IPS-20b (cell line): ENCODE results near the gene EPS8L3.
A peak's percentile ranks its signal among the peaks of the same experiment; 100 is the strongest.
"Not testable (repeated sequence)": the region's sequence is repeated elsewhere in the genome, so short reads cannot be mapped to it uniquely, and the experiment has no call there.

Experiments
- H3K27ac ChIP-seq: one replicate; pipeline ENCODE4 v1.5.1; 2013; ENCODE audit warnings: low read length
- H3K27me3 ChIP-seq: 2 replicates; pipeline ENCODE4 v1.6.1; 2013; ENCODE audit warnings: mild to moderate bottlenecking, low read length, inconsistent platforms; ENCODE audit not compliant: insufficient read depth
- H3K36me3 ChIP-seq: 2 replicates; pipeline ENCODE4 v1.6.1; 2013; ENCODE audit warnings: low read depth, mild to moderate bottlenecking, inconsistent platforms, low read length, moderate library complexity; ENCODE audit not compliant: insufficient read depth
- H3K4me1 ChIP-seq: 2 replicates; pipeline ENCODE4 v1.6.1; 2013; ENCODE audit warnings: mild to moderate bottlenecking, control low read depth, inconsistent platforms, low read length, moderate library complexity; ENCODE audit not compliant: insufficient read depth
- H3K4me3 ChIP-seq: 2 replicates; pipeline ENCODE4 v1.5.1; 2013; ENCODE audit warnings: mild to moderate bottlenecking, low read length, inconsistent platforms
- H3K9ac ChIP-seq: 2 replicates; pipeline ENCODE4 v1.6.1; 2013; ENCODE audit warnings: low read depth, mild to moderate bottlenecking, inconsistent platforms, low read length, moderate library complexity
- H3K9me3 ChIP-seq: 2 replicates; pipeline ENCODE4 v1.6.1; 2013; ENCODE audit warnings: mild to moderate bottlenecking, low read depth, low read length, inconsistent platforms; ENCODE audit not compliant: insufficient read depth

EPS8L3 gene

GRCh38 chr1:109802136-109802900 is 38.6 kb upstream of the EPS8L3 start:
- no peaks in the 10 kb centered on the region for H3K36me3 ChIP-seq
- H3K27me3 ChIP-seq: no peaks in the 10 kb centered on the region
- H3K9ac ChIP-seq: no peak overlapping the region; the same call in 1 of the 2 replicates
- no peaks in the 10 kb centered on the region for H3K4me1 ChIP-seq
- no peak overlapping the region for H3K27ac ChIP-seq
- H3K4me3 ChIP-seq: no peak overlapping the region
- no peaks in the 10 kb centered on the region for H3K9me3 ChIP-seq

- Histone ChIP-seq H3K9ac (no peak overlapping the region), H3K27ac (no peak overlapping the region), H3K4me3 (no peak overlapping the region), H3K4me1 (no peaks in the 10 kb centered on the region), H3K27me3 (no peaks in the 10 kb centered on the region), H3K36me3 (no peaks in the 10 kb centered on the region), H3K9me3 (no peaks in the 10 kb centered on the region)
Observed at GRCh38 chr1:109801791-109802135, 38.0 kb upstream of the EPS8L3 start.

GRCh38 chr1:109800291-109800690 is 36.6 kb upstream of the EPS8L3 start:
- Histone ChIP-seq H3K9ac (no peak overlapping the region), H3K4me1 (no peaks in the 10 kb centered on the region), H3K36me3 (no peaks in the 10 kb centered on the region), H3K27ac (no peak overlapping the region), H3K9me3 (no peaks in the 10 kb centered on the region), H3K4me3 (no peak overlapping the region), H3K27me3 (no peaks in the 10 kb centered on the region)

DNA sequence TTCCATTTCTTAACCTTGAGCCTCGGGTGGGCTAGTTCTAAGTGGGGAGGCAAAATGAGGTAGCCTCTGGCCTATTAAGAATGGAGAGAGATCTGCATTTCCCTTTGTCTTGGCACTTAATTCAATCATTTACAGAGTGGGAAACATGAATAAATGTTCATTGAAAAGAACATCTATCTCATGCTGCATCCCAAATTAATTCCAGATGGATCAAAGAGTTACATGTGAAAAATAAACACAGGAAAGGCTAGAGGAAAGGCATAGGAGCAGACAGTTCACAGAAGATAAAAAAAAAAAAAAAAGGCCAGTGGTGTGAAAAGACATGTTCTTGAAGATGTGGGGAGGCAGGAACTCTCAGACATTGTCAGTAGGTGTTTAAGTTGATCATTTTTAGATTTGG is 35.7 kb upstream of the EPS8L3 start:
- H3K4me3 ChIP-seq: no peak overlapping the region
- H3K27me3 ChIP-seq: no peaks in the 10 kb centered on the region
- no peaks in the 10 kb centered on the region for H3K9me3 ChIP-seq
- no peak overlapping the region for H3K9ac ChIP-seq
- no peak overlapping the region for H3K27ac ChIP-seq
- H3K4me1 ChIP-seq: no peaks in the 10 kb centered on the region
- no peaks in the 10 kb centered on the region for H3K36me3 ChIP-seq

- not testable (repeated sequence) for H3K9me3 ChIP-seq, H3K36me3 ChIP-seq, H3K4me1 ChIP-seq, H3K4me3 ChIP-seq, H3K27ac ChIP-seq, H3K9ac ChIP-seq, H3K27me3 ChIP-seq
Observed at GRCh38 chr1:109797303-109797595, 33.5 kb upstream of the EPS8L3 start.

- no peaks in the 10 kb centered on the region for H3K9me3 ChIP-seq
- H3K27me3 ChIP-seq: no peaks in the 10 kb centered on the region
- no peak overlapping the region for H3K27ac ChIP-seq
- no peak overlapping the region for H3K4me3 ChIP-seq
- no peak overlapping the region for H3K9ac ChIP-seq
- no peaks in the 10 kb centered on the region for H3K36me3 ChIP-seq
- H3K4me1 ChIP-seq: peaks cover 8% of the 10 kb centered on the region; the same call in 1 of the 2 replicates
Observed at GRCh38 chr1:109796484-109797302, 33.0 kb upstream of the EPS8L3 start.

- Histone ChIP-seq H3K36me3 (no peaks in the 10 kb centered on the region), H3K4me1 (peaks cover 15% of the 10 kb centered on the region; the same call in 1 of the 2 replicates), H3K27ac (no peak overlapping the region), H3K4me3 (no peak overlapping the region), H3K9me3 (no peaks in the 10 kb centered on the region), H3K27me3 (no peaks in the 10 kb centered on the region), H3K9ac (no peak overlapping the region)
Observed at GRCh38 chr1:109794319-109795132, 30.8 kb upstream of the EPS8L3 start.

DNA sequence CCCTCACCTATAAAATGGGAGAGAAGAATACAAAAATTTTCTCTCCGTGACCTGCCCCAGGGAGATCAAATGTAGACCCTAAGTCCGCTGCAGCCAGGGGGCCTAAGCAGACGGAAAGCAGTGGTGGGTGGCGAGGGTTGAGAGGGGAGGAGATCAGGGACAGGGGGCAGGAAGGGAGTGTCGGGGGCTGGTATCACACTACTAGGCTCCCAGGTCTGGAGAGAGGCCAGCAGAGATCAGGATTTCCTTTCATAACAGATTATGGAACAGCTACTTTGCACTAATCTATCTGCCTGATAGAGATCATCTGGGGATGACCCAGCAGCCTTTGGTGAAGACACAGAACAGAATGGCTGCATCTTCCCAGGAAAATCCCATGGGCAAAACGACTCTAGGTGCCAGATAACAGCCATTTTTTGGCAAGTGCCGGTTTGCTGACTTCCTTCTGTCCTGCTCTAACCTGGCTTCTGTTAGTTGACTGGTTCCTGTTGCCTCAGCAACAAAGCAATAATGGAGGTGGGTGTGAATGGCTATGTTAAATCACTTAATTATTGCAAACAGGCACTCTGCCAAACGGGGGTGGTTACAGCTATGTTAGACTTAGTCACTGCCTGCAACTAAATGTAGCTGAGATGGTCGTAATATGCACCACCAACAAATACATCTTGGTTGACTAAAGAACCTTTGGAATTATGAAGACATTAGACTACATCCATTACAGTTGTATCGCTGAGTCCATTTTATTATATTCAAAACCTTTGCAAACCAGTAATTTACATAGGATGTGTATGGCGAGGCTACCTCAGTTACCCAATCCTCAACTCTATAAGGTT is 30.0 kb upstream of the EPS8L3 start:
- Histone ChIP-seq H3K27ac (no peak overlapping the region), H3K9me3 (no peaks in the 10 kb centered on the region), H3K27me3 (no peaks in the 10 kb centered on the region), H3K36me3 (no peaks in the 10 kb centered on the region), H3K4me3 (no peak overlapping the region), H3K4me1 (peaks cover 15% of the 10 kb centered on the region; the same call in 1 of the 2 replicates), H3K9ac (no peak overlapping the region)

DNA sequence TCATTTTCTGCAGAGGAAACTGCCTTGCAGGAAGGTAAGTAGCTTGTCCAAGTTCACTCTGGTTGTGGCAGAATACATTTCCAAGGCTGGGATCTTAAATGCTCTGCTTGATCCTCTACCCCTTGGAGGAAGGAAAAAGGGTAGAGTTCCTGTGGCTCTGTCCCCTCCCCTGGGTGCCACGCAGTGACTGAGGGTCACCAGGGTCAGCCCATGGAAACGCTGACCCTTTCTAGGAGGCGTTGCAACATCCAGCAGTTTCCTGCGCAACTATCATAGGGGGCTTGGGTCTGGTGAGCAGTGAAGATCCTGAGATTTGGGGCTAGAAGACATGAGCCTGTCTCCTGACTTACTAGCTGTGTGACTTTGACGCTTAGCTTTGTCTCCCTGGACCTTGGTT is 29.4 kb upstream of the EPS8L3 start:
- H3K4me3 ChIP-seq: no peak overlapping the region
- H3K27me3 ChIP-seq: no peaks in the 10 kb centered on the region
- H3K27ac ChIP-seq: no peak overlapping the region
- H3K36me3 ChIP-seq: no peaks in the 10 kb centered on the region
- H3K4me1 ChIP-seq: peaks cover 15% of the 10 kb centered on the region; the same call in 1 of the 2 replicates
- H3K9ac ChIP-seq: no peak overlapping the region
- H3K9me3 ChIP-seq: no peaks in the 10 kb centered on the region

GRCh38 chr1:109792056-109792831 is 28.5 kb upstream of the EPS8L3 start:
- H3K27me3 ChIP-seq: no peaks in the 10 kb centered on the region
- H3K9me3 ChIP-seq: no peaks in the 10 kb centered on the region
- no peak overlapping the region for H3K27ac ChIP-seq
- H3K4me3 ChIP-seq: no peak overlapping the region
- peaks cover 15% of the 10 kb centered on the region; the same call in 1 of the 2 replicates for H3K4me1 ChIP-seq
- peak overlapping the region; percentile 26; the same call in 1 of the 2 replicates for H3K9ac ChIP-seq
- no peaks in the 10 kb centered on the region for H3K36me3 ChIP-seq
